HG03039 (cell line): ENCODE results near the gene MINDY4.

Experiments used
- ATAC-seq: cut with Tn5 transposase; IDR thresholded peaks from one replicate; pipeline ENCODE4 v1.9.1; 2021; ENCODE audit warnings: mild to moderate bottlenecking, moderate library complexity; ENCODE audit not compliant: unreplicated experiment

Gene MINDY4

DNA sequence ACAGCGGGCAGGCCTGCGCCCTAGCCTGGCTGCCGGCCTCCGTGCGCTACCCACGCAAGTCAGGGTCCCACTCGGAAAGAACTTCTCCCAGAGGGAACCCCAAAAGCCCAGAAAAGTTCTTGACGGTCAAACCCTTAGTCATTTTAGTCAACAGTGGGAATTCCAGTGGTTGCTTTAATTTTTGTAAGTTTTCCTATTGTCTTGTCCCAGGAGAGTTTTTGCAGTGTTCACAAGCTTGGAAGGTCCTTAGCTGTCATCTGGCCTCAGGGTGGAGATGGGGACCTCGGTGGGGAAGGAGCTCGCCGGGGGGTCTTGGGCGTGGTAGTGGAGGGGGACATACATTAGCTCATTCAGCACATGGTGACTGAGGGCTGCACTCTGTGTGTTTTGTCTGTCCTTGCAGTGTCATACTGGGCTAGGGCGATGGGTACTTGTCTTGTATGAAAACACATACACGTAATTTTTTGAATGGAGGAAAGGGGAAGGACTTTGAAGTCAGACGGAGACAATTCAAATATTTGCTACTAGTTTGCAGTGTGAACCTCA, 736 bp downstream of the MINDY4 start:
- ATAC-seq: peak; percentile 24

DNA sequence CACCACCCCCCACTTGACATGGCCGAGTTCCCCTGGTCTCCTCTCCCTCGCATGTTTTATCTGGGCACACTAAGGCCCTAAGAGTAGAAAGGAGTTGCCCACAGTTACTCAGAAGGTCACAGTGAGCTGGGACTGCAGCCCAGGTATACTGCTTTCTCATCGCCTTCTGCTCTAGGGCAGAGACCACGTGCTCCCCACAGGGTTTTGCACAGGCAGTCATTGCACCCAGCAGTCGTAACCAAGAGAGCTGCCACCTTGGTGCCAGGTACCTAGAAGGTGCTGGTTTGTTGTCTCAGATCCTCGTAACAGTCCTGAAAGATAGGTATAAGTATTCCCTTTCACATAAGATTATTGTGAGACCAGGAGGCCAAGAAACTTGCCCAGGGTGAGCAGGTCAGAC, 1.8 kb downstream of the MINDY4 start:
- ATAC-seq: no peak

DNA sequence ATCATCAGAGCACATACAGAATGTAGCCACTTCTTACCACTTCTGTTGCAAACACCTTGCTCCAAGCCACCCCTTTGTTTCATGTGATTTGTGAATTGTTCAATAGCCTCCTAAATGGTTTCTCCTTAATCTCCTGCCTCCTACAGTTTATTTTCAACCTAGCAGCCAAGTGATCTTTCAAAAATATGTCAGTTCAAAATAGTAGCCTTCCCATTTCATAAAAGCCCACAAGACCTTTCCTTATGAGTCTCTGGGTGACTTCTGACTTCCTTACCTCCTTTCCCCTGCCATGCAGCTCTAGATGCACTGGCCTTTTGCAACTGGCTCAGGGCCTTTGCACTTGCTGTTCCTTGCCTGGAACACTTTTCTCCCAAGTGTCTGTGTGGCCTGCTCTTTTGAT, 4.8 kb downstream of the MINDY4 start:
- no peak for ATAC-seq

DNA sequence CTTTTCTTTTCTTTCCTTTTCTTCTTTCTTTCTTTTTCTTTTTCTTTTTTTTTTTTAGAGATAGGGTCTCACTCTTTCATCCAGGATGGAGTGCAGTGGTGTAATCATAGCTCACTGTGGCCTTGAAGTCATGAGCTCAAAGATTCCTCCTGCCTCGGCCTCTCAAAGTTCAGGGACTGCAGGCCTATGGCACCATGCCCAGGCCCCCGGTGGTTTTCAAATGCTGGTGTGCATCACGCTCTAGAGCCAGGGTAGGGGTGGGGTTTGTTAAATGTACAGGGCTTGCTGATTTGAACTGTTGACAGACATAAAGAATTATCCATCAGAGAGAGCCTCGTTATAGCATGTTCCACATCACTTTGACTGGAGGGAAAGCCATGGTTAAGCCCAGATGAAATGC, 5.8 kb downstream of the MINDY4 start:
- ATAC-seq: no peak

DNA sequence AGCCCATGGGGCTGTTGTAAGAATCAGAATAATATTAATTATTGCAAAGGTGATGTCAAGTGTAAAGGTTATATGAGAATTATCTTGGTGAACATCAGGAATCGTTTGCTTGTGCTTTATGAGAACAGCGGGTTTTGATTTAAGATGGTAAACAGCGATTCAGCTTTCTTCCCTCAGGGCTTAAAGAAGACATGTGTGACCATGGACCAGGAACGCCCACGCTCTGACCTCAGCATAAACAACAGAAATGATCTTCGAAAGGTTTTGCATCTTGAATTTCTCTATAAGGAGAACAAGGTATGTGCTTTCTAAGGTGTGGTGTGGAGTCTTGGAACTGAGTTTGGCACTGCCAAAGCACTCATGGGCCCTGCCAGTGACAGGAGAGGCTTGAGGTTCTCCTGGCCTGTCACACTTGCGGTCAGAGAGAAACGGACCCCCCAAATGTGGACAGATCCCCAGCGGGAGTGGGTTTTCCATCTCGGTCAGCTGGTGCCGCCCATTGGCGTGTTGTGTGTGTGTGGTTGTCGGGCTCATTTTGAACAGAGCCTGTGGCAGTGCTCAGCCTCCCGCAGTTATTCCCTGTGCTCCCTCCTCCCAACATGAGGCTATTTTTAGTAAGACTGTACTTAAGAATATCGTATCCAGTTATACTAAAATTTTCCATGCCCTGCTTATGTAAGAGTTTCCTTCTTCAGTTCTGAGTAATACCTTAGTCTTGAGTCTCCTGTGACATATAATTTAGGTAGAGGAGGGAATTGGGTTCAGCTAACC, 7.2 kb downstream of the MINDY4 start:
- no peak for ATAC-seq

DNA sequence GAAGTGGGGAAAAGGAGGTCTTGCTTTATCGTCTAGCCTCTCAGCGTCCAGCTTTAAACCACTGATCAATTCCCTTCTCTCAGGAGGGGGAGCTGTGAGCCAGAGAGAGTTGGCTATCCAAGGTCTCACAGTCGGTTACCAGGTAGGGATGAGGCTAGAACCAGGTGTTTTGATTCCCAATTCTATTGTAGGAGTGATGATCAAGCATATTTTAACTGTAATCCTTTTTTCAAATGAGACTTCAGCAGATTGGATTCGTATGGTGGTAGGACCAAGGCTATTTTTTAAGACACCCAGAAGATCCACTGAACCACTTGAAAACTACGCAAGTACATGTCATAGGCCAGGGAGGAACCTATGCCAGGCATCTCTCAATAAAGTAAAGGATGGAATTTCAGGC, 8.4 kb downstream of the MINDY4 start:
- ATAC-seq: no peak

DNA sequence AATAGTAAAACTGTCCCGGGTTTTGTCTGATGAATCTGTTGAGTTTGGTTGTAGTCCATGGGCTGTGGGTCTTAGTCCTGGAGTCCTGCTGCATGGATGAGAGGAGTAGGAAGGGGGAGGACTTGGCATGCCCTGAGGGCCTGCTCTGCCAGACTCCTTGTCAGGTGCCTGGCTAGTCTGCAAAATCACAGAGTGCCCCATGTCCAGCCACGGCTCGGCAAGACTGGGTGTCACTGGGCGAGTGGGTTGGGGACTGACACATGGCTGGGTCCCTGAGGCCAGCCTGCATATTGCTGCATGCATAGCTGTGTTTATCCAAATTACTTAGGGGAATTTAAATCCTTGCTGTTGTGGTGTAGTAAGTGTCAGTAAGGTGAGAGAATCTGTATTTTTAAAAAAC, 9.7 kb downstream of the MINDY4 start:
- ATAC-seq: no peak

DNA sequence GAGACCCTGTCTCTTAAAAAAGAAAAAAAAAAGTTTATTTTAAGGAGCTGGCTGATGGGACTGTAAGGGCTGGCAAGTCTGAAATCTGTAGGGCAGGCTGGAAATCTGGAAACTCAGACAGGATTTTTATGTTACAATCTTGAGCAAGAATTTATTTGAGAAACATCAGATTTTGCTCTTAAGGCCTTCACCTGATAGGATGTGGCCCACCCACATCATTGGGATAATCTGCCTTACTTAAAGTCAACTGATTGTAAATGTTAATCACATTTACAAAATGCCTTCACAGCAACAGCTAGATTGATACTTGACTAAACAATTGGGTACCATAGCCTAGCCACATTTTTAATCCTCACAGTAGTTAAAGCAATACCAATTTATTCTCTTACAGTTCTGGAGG, 11.5 kb downstream of the MINDY4 start:
- ATAC-seq: no peak

DNA sequence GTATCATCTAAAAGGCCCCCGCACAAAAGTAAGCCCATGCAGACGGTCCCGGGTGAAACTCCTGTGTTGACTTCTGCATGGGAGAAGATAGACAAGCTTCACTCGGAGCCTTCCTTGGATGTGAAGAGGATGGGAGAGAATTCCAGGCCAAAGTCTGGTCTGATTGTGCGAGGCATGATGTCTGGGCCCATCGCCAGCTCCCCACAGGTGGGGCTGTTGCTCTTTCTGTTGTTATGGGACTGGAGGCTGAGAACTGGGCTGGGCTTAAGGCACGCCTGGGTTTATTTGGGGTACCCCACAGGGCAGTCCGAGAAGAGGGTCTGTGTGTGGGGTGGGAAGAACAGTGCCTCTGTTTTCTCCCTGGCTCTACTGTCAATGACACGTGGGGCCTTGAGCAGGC, 14.6 kb downstream of the MINDY4 start:
- ATAC-seq: no peak

DNA sequence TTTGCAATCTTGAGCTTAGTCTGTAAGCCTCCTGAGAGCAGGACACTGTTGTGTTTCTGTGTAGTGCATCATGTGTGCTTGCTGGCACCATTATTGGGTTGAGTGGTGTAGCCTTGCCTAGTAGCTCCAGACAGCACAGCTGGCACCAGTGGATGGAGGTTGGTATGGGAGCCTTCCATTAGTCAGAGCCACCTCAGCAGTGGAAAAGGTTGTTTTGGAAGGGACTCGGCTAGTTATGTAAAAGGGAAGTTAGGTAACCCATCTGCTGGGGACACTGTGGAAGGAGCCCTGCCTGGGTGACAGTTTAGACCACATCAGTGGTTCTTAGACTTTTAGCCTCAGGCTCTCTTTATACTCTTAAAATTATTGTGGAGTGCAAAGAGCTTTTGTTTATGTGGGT, 16.3 kb downstream of the MINDY4 start:
- ATAC-seq: no peak

DNA sequence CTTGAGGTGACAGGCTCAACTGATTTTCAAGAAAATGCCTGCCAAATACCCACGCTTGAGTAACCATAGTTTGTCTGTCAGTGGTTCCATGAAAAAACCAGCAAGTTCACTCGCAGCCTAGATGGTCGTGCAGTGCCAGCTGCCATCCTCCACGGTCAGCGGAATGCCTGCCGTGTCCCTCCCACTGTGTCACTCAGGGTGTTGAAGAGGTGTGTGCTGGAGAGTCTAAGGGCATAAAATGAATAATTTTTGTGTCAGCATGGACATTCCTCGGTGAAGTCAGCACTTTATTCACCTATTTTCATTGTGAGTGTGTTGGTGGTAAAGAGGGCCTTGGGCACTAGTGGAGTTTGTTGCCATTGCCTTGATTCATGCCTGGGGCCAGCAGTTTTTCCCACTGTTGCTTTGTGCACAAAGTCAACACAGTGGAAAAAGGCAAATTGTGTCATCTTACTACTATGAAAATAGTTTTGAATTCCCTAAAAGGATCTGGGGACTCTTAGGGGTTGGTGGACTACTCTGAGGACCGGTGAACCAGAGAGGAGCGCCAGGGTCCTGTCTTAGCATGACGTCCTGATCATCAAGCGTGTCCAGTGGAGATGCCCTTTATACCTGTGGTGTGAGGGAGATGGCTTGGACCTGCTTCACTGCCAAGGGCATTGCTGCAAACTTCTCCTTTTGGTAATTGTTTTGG, 17.6 kb downstream of the MINDY4 start:
- no peak for ATAC-seq

DNA sequence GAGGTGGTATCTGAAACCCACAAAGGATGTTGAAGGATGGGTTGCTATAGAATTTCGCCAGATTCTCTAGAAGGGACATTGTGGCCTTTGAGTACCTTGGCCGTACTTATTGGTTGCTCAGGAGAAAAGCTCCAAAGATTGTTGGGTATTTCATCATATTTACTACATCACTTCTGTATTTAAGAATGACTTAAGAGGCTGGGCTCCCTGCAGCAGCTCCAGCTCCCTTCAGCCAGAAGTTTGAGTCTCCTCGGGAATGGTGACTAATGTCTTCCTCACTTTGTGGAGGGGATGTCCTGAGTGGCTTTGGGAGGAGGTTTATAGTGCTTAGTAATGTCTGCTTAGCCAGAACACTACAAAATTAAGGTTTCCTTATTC, 18.1 kb downstream of the MINDY4 start:
- ATAC-seq: no peak

DNA sequence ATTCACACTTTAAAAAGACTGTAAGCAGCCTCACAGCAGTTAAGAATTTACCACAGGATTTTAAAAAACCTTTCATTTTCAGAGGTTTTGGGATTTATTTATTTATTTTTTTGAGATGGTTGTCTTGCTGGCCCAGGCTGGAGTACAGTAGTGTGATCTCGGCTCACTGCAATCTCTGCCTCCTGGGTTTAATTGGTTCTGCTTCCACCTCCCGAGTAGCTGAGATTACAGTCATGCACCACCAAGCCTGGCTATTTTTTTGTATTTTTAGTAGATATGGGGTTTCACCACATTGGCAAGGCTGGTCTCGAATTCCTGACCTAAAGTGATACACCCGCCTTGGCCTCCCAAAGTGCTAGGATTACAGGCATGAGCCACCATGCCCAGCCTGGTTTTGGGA, 19.1 kb downstream of the MINDY4 start:
- no peak for ATAC-seq

DNA sequence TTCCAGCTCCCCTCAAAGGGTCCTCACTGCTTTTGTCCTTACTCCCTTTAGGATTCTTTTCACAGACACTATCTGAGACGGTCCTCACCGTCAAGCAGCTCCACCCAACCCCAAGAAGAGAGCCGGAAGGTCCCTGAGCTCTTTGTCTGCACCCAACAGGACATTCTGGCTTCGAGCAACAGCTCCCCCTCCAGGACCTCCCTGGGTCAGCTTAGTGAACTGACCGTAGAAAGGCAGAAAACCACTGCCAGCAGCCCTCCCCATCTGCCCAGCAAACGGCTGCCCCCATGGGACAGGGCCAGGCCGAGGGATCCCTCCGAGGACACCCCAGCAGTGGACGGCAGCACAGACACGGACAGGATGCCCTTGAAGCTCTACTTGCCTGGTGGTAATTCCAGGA, 19.9 kb downstream of the MINDY4 start:
- no peak for ATAC-seq

DNA sequence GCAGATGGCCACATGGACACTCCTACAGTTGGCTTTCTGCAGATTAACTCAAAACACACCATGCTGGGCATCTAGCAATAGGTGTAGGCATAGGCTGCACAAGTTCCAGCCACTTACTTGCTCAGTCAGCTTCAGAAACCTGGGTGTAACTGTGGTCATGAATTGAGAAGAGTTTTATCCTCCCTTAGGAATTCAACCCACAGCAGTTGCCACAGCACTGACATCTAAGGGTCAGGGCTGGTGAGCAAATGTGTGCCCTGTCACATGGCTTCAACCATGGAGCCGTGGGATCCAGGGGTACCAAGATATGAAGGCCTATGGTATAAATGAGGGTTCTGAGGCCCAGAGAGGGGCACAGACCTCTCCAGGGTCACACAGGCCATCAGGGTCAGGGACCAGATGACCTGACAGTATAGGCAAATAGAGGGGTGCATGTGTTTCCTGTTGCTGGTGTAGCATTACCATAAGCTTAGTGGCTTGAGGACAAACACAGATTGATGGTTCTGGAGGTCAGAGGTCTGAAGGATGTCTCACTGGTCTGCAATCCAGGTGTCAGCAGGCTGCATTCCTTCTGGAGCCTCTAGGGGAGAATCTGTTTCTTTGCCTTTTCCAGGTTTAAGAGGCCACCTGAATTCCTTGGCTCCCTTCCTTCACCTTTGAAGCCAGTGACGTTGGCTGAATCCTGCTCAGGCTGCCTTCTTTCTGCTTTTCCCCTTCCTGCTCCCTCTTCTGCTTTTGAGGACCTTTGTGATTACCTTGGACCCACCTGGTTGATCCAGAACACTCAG, 24.1 kb downstream of the MINDY4 start:
- ATAC-seq: no peak

DNA sequence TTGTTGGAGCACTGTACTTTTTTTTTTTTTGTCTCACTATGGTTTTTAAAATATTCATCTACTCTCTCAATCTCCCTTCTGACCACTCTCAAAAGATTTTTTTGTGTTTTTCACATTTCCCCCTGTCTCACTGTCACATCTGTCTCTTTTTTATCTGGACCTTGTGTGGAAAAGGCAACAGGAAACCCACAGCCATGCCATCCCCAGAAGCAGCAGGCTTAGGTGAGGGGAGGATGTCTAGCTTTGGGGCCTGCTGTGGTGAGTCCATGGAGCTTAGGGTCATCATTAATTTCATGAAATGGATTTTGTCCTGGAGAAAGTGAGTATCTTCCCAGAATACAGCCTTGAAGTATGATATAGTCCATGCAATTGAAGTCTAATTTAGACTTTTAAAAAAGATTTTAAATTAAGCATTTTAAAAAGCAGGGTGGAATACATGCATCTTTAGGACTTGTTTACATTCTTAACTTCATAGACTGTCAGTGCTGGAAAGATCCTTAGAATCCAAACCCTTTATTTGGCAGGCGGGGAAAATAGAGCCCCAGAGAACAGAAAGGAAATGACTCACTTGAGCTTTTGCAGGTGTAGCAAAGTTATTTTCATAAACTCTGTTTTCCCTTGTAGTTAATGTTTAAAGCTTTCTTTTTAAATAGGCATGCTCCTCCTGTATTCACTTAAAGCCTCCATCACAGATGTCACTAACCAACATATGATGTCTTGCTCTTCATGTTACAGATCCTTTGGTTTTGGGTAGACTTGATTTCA, 25.1 kb downstream of the MINDY4 start:
- no peak for ATAC-seq

DNA sequence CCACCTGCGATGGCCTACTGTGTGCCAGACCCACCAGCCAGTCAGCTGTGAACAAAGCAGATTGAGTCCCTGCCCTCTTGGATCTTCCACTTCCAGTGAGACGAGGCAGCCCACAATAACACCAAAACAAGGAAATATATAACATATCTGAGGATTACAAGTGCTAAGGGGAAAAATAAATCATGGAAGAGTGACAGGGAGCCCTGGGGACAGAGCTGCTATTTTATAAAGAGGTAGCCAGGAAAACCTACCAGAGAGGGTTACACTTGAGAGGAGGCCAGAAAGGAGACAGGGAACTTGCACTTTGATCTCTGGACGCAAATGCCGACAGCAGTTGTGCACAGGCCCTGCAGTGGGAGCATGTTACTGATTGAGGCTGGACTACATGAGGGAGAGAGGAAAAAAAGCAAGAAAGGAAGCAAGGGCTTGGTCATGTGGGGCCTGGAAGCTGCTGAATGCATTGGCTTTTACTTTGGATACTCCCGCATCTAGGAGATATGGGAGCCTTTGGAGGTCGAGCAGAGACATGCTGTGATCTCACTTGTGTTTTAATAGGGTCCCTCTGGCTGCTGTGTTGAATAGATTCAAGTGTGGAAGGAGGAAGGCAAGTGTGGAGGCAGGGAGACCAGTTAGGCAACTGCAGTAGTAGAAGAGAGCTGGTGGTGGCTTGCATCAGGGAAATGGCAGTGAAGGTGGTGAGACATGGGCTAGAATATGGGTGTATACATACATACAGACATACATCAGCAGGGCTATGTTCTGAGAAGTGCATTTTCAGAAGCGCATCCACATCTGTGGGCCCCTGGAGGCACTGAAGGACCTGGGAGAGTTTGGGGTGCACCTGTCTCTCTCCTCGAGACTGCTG, 26.2 kb downstream of the MINDY4 start:
- no peak for ATAC-seq

DNA sequence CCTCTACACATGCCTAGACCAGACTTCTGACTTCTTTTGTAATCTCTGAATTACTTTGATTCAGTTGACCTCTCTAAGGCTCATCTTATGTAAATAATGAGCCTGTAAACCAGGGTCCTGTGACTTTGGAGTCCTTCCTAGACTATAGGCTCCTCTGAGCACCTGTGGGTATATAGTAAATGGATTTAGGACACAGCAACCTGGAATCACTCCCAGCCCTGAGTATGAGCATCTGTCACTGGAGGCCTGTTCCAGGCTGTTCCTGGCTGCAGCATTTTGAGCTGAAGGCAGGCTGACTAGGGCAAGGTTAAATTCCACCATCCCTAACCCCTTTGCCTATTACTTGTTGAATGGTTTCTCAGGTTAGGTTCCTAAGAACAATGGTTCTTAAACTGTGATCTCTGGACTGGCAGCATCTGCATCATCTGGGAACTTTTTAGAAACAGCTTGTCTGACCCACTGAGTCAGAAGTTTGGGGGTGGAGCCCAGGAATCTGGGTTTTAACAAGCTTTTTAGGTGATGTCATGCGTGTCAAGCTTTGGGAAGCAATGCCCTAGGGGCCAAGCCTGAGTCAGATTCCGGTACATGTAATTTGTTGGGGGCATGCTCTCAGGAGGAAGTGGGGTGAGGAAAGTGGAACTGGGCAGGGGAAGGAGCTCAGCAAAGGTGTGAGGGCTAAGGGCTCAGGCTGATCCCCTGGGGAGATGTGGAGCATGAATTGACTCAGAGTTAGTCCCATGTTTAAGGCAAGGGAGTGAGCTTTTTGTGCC, 28.2 kb downstream of the MINDY4 start:
- peak; percentile 65 for ATAC-seq

DNA sequence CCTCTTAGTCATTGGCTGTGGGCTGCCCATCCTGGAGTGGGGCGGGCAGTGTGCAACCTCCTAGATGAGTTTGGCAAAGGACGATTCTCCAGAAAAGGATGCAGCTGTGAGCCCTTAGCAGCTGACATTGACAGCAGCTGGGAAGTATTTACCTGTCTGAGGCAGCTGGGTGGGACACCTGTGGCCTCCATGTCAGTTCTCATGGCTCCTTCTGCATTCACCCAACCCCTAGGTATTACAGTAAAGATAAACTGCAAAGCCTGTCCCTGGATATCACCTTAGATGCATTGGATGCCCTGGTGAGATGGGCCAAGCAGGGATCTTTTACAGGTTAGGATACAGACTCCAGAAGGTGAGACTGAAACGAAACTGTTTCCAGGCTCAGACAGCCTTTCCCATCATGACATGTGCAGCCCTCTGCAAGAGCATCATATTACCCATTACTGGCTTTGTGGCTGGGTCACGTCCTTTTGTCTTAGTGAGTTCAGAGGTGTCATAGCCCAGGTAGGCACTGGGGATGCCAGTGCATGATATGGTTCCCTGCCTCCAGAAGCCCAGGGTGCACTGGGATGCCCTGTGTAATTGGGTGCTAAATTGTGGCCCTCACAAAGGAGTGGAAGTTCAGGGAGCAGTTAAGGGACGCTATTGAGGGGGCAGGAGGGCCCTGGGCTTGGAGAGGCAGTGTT, 28.9 kb downstream of the MINDY4 start:
- ATAC-seq: no peak
